Activated CD8-positive, alpha-beta memory T cell treated with anti-CD3 and anti-CD28 coated beads for 4 hours (primary cell): ENCODE results near the gene UCMA.
"Not testable (repeated sequence)": the region's sequence is repeated elsewhere in the genome, so short reads cannot be mapped to it uniquely, and the experiment has no call there.

Experiments
- DNase-seq, 2 donors: peaks; one replicate each; pipeline ENCODE4 v3.0.0-alpha.2; 2020; ENCODE audit warnings: low read depth in 2 of 2

The UCMA gene, protein sequence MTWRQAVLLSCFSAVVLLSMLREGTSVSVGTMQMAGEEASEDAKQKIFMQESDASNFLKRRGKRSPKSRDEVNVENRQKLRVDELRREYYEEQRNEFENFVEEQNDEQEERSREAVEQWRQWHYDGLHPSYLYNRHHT

DNA sequence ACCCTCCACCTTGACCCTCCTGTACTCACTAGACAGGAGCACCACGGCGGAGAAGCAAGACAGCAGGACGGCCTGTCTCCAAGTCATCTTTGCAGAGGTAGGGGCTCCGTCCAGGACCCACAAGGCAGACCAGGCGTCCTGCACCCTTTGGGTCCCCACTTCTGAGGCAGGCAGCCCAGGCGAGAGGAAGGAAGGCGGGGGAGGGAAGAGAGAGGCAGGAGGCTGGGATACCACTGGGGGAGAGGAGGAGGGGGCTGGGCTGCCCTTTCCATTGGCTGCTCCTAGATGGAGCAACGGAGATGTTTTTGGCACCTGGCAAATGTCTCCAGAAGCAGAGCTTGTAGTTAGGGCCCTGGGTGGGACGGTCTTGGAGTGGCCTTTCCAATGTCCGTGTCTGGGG lies at the start of gene UCMA:
Gene UCMA, minus strand, starts transcription at position 203 of the 400 bp plus-strand sequence. Its CDS starts 116 bp downstream, at position 87.
- DNase-seq: no peak

DNA sequence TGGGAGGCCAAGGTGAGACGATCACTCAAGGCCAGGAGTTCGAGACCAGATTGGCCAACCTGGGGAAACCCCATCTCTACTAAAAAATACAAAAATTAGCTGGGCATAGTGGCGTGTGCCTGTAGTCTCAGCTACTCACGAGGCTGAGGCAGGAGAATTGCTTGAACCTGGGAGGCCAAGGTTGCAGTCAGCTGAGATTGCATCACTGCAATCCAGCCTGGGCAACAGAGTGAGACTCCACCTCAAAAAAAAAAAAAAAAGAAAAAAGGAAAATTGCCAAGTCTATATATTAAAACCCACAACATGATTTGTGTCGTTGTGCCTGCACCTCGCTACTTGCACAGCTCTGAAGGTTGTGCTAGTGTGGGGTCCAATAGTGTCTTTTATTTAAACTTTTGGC lies 48.2 kb upstream of the UCMA start:
- not testable (repeated sequence) for DNase-seq

DNA sequence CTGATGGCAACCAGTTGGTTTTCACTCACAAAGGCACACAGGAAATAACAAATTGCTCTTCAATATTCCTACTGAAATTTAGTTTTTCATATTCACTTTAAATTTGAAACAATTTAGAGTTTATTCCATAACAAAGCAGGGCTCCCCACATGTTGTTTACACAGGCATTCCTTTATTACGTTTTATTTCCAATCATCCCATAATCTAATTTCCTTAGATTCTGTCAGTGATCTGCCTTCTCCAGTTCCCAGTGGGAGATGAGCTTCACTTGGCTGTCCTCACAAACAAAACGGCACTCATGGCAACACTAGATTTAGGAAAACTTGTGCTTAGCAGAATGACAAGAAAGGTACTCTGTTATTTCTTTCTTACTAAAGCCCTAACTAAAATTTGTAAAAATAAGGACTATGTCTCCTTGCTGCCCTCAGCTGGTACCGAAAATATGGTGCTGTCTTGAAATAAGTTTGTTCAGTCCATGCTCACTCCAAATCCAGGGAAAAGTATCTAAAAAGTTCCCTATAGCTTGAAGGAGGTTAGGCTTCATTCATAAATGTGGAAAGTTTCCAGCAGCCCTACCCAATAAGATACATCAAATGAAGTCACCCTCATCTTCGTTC lies 42.7 kb upstream of the UCMA start:
- no peak for DNase-seq

DNA sequence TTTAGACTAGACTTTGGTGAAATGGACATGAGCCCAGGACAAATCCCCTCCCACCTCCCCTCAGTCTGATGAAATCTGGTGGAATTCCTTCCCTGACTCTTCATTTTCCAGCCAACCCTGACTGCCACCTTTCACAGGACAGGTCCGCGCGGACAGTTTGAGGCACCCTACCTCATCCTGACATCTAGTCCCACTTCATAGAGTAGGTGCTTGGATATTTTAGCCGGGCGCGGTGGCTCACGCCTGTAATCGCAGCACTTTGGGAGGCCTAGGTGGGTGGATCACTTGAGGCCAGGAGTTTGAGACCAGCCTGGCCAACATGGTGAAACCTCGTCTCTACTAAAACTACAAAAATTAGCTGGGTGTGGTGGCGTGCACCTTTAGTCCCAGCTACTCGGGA lies 42.0 kb upstream of the UCMA start:
- DNase-seq: not testable (repeated sequence)

DNA sequence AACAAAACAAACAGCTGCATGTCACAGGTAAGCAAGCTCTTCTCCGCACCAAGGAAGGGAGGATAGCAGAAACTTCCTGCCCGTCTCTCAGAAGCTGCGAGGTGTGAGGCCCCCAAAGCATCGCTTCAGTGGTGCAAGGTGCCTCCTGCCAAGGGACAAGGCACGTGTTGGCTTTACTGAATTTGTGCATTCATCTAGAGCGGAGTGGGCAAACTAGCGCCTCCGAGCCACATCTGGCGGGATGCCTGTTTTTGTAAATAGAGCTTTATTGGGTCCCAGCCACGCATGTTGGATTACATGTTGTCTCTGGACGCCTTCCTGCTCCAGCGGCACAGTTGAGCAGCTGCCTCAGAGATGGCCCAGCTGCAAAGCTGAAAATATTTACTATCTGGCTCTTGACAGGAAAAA lies 38.0 kb upstream of the UCMA start:
- no peak for DNase-seq

DNA sequence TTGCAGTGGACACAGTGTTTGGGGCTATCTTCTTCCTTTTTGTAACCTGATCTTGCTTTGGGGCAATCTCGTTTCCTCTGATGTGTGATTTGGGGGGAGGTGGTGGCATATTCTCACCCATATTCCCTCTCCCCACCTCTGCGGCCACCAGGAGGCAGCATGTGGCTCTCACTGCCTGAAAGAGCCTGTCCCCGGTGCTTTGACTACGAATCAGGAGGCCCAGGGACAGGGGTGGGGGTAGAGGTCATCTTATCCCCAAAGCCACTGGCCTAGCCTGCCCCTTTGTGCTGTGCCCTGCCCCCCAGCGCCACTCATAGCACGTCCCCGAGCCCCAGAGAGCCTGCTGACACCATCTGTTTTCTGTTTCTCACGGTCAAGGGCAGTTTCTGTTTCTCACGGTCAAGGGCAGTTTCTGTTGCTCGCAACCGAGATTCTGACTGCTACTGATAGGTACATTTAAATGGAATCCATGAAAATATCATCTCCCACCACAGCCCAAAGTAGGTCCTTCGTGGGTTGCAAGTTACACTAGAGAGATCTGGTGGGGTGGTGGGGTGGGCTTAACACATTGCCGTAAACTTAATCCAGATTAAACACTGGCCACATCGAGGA lies 37.5 kb upstream of the UCMA start:
- peak; percentile 3 to 14 for DNase-seq

DNA sequence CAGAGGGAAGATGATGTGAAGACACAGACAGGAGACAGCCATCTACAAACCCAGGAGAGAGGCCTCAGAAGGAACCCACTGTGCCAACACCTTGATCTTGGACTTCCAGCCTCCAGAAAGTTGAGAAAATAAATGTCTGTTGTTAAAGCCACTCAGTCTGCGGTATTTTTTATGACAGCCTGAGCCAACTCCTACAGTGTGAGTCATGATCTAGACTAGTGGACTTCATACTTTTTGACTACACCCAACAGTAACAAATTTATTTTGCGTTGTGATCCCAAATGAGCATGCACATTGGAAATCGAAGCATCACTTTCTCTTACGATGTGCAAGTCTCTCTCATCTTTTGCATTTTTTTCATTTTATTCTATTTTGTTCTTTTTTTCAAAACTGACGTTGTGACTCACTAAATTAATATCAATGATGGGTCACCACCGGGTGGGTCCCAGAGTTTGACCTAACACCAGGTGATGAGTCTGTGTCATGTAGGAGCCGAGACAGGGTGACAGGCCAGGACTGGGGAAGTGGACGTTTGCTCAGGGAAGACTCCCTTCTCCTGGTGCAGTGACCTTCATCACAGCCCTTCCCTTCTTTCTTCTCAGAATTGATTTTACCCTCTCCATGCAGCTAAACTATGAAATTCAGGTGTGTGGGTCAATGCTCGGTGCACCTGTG lies 36.8 kb upstream of the UCMA start:
- no peak for DNase-seq

DNA sequence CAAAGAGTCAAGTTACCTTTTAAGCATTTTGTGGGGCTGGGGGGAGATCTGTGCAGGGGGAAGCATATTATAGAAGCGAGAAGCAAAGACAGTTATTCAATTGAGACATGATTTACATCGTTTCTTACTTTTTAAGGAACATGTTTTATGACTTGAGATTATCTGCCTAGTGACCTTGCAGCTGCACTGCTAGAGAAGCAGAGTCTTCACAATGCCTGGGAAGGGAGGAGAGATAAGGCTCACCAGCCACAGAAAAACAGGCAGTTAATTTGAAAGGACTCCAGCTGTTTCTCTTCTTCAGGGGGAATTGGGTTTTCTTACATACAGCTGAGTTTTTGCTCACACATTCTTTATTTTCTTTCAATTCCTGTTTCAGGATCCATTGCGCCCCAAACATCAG lies 34.7 kb upstream of the UCMA start:
- no peak for DNase-seq

DNA sequence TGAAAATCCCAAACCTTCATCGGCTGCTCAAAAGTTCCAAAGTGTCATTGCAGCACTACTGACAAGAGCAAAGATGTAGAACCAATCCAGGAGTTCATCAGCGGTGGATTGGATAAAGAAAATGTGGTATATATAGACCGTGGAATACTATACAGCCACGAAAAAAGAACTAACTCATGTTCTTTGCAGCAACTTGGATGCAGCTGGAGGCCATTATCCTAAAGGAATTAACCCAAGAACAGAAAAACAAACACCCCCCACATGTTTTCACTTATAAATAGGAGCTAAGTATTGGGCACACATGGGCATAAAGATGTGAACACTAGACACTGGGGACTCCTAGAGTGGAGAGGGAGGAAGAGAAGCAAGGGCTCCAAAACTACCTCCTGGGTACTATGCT lies 34.1 kb upstream of the UCMA start:
- no peak for DNase-seq

DNA sequence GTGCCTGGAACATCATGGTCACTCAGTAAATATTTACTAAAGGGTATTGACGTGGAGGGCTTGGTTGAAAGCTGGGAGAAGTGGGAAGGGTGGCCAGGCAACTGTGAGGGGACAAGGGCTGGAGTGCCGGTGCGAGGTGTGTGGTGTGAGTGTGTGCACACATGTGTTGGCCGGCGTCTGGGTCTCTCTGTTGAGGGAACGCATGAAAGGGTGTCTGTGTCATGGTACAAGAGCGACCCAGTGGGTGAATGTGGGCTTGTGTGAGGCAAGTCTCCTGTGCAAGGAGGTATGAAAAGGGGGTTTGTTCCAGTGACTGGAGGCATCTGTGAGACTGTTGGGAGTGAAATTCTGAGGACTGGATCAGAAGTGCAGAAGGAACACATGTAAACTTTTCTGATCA lies 29.4 kb upstream of the UCMA start:
- no peak for DNase-seq

DNA sequence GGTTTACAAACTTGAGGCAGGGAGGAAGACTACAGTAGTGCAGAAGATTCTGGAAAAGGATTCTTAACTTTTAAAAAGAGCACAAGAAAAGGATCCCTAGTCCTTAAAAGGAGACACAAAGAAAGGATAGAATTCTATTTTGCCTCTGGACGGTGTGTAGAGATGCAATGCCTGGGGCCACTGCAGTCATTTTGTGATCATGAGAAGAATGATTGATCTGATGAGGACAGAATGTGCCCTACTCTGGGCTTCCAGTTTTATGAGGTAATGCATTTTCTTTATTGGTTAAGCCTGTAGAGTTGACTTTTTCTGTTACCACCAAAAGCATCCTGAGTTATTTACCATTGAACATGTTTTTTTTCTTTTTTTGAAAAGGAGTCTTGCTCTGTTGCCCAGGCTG lies 28.3 kb upstream of the UCMA start:
- DNase-seq: no peak

DNA sequence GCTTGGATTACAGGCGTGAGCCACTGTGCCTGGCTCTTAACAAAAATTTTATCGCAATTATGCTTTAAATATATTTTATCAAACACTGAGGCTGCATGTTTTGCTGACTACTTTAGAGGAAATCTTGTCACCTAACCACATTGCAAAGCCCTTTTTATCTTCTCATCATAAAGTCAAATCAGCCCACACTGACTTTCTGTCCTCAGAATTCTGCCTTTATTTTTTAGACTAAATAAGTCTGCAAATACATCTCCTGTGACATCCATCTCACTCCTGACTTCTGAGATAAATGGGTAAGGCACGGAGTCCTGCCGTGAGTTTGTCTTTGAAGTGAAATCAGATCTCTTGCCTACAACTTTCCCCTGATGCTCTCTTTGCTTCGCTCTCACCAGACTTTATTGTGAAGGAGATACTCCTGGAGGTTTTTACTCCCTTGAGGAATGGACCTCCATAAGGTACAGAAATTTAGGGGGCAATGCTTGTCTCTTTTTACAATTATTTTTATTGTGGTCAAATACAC lies 23.5 kb upstream of the UCMA start:
- no peak for DNase-seq

DNA sequence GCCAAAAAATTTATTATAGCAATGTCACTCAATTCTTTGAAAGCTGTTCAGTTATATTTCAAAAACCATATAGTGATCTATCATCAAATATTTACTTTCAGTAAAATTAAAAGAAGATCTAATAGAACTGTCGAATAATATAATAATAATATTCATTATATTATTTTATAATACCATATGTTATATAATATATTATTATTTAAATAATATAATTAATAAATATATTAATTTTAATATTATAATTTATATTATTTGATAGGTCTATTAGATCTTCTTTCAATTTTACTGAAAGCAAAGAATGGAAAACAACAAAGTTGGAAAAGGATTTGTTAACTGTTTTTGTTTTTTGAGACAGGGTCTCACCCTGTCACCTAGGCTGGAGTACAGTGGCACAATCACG lies 22.5 kb upstream of the UCMA start:
- DNase-seq: no peak

DNA sequence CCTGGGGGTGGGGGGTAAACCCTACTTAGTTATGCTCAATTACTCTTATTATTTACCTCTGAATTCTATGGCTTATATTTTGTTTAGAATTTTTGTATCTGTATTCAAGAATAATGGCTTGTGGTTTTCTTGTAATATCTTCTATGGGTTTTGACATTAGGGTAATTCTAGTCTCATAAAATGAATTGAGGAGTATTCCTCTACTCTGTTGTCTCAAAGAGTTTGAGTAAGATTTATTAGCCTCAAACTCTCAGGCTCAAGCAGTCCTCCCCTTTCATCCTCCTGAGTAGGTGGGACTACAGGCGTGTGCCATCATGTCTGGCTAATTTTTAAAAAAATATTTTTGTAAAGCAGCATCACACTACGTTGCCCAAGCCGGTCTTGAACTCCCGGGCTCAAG lies 19.6 kb upstream of the UCMA start:
- no peak for DNase-seq

DNA sequence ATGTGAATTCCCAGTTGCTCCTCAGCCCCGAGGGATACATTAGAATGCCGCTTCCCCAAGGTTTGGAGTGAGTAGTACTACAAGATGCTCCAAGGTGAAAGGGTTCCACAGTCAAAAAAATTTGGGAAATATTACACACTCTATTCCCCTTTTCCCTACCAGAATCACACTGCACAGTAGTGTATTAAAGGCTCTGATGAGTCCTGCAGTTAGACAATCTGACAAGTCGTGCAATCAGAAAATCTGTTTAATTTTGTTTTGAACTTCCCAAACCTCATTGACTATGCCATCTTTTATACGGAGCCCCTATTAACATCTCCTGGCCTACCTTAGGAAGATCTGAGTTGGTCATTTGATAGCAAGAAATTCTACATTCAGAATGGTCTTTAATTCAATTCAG lies 13.6 kb upstream of the UCMA start:
- DNase-seq: no peak

DNA sequence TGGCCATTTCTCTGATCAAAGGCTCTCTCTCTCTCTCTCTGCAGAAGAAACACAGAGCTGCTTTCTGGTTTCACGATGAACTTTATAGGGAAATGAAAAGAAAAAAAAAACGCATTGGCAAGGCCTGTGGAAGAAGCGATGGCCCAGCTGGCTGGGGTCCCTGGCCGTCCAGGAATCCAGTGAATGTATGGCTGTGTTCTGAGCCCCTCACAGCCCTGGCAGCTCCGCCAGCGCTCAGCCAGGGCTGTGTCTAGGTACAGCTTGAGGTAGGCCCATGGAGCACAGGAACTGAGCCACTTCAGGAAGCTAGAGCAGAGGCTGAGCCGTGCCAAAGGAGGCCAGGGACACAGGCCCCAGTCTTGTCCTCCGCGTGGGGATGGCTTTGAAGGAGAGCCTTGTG lies 13.1 kb upstream of the UCMA start:
- no peak for DNase-seq

DNA sequence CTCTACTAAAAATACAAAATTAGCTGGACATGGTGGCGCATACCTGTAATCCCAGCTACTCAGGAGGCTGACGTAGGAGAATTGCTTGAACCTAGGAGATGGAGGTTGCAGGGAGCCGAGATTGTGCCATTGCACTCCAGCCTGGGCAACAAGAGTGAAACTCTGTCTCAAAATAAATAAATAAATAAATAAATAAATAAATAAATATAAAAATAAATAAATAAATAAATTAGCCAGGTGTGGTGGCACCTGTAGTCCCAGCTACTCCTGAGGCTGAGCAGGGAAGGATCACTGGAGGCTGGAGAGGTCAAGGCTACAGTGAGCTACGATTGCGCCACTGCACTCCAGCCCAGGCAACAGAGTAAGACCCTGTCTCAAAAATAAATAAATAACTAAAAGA lies 8.1 kb upstream of the UCMA start:
- not testable (repeated sequence) for DNase-seq

DNA sequence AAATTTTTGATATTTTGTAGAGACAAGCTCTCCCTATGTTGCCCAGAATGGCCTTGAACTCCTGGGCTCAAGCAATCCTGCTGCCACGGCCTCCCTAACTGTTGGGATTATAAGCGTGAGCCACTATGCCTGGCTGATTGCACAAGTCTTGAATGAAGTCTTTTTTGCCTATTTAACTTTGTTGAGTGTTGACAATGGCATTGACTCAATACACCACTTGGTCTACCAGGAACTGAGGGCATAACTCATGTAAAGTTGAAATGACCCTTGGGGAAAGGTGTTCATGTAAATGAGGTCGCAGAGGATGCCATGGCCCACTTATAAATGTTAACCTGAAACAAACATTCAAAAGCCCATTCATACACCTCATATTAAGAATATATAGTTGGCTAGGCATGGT lies 7.4 kb upstream of the UCMA start:
- no peak for DNase-seq

DNA sequence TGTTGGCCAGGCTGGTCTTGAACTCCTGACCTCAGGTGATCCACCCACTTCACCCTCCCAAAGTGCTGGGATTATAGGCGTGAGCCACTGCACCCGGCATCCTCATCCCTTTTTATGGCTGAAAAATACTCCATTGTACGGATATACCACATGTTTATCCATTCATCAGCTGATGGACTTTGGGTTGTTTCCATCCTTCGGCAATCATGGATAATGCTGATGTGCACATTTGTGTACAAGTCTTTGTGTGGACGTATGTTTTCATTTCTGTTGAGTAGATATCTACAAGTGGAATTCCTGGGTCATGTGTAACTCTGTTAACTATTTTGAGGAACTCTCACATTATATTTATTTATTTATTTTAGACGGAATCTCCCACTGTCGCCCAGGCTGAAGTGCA lies 5.7 kb upstream of the UCMA start:
- DNase-seq: no peak

DNA sequence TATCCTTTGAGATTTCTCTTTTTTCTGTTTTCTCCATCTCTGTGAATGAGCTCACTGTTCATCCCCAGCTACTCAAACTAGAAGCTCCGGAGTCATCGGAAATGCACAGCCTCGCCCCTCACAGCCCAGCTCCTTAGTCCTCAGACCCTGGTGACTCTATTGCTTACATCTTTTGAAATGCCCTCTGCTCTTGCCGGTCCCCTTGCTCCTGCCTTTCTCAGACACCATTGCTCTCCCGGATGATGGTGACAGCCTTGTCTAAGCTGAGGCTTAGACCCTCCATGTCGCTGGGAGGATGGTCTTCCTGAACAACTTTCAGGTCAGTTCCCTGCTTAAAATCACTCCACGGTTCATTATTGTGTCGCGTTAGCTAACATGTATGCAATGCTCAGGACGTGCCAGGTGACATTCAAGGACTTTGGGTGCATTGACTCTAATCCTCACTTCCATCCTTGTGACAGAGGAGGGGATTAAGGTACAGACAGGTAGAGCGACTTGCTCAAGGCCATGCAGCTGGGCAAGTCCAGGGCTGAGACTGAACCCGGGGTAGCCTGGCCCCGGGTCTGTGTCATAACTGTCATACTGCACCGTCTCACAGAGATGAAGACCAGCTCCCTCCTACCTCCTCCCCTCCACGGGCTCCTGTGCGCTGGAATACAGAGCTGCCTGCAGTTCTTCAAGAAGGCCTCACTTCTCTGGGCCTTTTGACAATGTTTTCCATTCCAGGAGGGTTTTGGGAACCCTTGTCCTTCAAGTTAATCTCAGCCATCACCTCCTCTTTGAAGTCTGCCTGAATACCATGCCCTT lies 4.3 kb upstream of the UCMA start:
- DNase-seq: no peak

DNA sequence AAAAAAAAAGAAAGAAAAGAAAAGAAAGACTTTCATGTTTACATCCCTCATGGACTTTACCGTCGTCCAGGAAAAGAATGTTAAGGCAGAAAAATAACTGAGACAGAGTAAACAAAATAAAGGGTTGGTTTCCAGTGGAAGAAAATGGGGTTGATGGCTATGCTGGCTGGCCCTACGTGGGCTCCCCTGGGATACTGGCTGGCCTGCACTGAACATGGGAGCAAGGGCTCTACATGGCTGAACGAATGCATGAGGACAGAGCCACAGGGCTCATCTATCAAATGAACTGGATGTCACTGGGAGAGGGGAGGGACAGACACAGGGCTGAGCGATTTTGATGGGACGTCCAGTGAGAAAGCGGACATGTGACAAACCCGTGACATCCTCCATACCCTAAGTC lies 2.5 kb upstream of the UCMA start:
- DNase-seq: no peak

DNA sequence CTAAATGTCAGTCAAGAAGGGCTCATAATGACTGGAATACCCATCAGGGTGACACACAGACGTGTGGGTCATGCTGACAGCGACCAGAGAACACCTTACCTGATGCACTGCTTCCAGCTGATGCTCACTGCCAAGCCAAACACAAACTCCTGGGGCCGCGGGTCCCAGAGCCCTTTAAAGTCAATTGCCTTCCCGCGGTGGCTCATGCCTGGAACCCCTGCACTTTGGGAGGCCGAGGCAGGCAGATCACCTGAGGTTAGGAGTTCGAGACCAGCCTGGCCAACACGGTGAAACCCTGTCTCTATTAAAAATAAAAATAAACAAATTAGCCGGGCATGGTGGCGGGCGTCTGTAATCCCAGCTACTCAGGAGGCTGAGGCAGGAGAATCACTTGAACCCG lies 562 bp upstream of the UCMA start:
- DNase-seq: not testable (repeated sequence)
